ENCODE results near the gene SELENOI. TPM values are rescaled to one million over a fixed set of nuclear protein-coding genes. Genes with fewer than 3 reads are reported as not detected.
"Not testable (repeated sequence)": the region's sequence is repeated elsewhere in the genome, so short reads cannot be mapped to it uniquely, and the experiment has no call there.

The SELENOI gene
- total RNA-seq, 2 donors from 2014 or later: 14.4 to 15.6 TPM

GRCh38 chr2:26349690-26350089 lies 3.7 kb downstream of the SELENOI start:
- TF ChIP-seq CTCF (IDR thresholded peaks at IDR 0.05): no peak
- no peak for TF ChIP-seq POLR2AphosphoS5 (IDR thresholded peaks at IDR 0.05)
- no peak for TF ChIP-seq POLR2A (IDR thresholded peaks at IDR 0.05)
- no peak for DNase-seq (ENCODE audit: low spot score)
- Histone ChIP-seq H3K27ac (no peak overlapping the region), H3K9me3 (no peaks in the 10 kb centered on the region), H3K4me1 (replicated peaks) (no peaks in the 10 kb centered on the region), H3K36me3 (no peaks in the 10 kb centered on the region), H3K4me3 (no peak overlapping the region), H3K27me3 (replicated peaks; ENCODE audit: insufficient read depth) (no peaks in the 10 kb centered on the region)
- intact Hi-C loops (cut with DNase I): loop anchor here (5.0 to 10.0 kb wide), 2 partner anchors 107 to 725 kb away; partner anchors contain the start of genes EMILIN1, HADHA, HADHB and OST4
- WGBS: 88% methylated on average over 3 of the region's 3 CpGs

GRCh38 chr2:26351375-26352090 lies 5.6 kb downstream of the SELENOI start:
- Histone ChIP-seq H3K36me3 (no peaks in the 10 kb centered on the region), H3K4me3 (no peak overlapping the region), H3K27ac (no peak overlapping the region), H3K9me3 (no peaks in the 10 kb centered on the region), H3K4me1 (replicated peaks) (no peaks in the 10 kb centered on the region), H3K27me3 (replicated peaks; ENCODE audit: insufficient read depth) (no peaks in the 10 kb centered on the region)
- no peak for TF ChIP-seq POLR2A (IDR thresholded peaks at IDR 0.05)
- TF ChIP-seq CTCF (IDR thresholded peaks at IDR 0.05): no peak
- TF ChIP-seq POLR2AphosphoS5 (IDR thresholded peaks at IDR 0.05): no peak
- WGBS: 80% methylated on average over 10 of the region's 10 CpGs
- intact Hi-C loops (cut with DNase I): no loop called here
- DNase-seq (ENCODE audit: low spot score): no peak

- intact Hi-C loops (cut with DNase I): no loop called here
- TF ChIP-seq POLR2AphosphoS5 (IDR thresholded peaks at IDR 0.05): no peak
- TF ChIP-seq POLR2A (IDR thresholded peaks at IDR 0.05): no peak
- TF ChIP-seq CTCF (IDR thresholded peaks at IDR 0.05): no peak
- DNase-seq (ENCODE audit: low spot score): no peak
- Histone ChIP-seq H3K36me3 (no peaks in the 10 kb centered on the region), H3K4me3 (no peak overlapping the region), H3K27ac (no peak overlapping the region), H3K9me3 (no peaks in the 10 kb centered on the region), H3K4me1 (replicated peaks) (no peaks in the 10 kb centered on the region), H3K27me3 (replicated peaks; ENCODE audit: insufficient read depth) (no peaks in the 10 kb centered on the region)
- WGBS: 89% methylated on average over 1 of the region's 1 CpG
These were observed 6.9 kb downstream of the SELENOI start for GRCh38 chr2:26352892-26353291.

GRCh38 chr2:26354469-26354868 lies 8.5 kb downstream of the SELENOI start:
- intact Hi-C loops (cut with DNase I); H3K4me1 ChIP-seq (replicated peaks): not testable (repeated sequence)

GRCh38 chr2:26355038-26355995 lies 9.4 kb downstream of the SELENOI start:
- peak; percentile 20 for DNase-seq (ENCODE audit: low spot score)
- no peak overlapping the region for H3K4me3 ChIP-seq
- H3K4me1 ChIP-seq (replicated peaks): peaks cover 4% of the 10 kb centered on the region
- no peaks in the 10 kb centered on the region for H3K36me3 ChIP-seq
- no peak overlapping the region for H3K27ac ChIP-seq
- WGBS: 40% methylated on average over 9 of the region's 9 CpGs
- H3K9me3 ChIP-seq: no peaks in the 10 kb centered on the region
- intact Hi-C loops (cut with DNase I): no loop called here
- no peaks in the 10 kb centered on the region for H3K27me3 ChIP-seq (replicated peaks; ENCODE audit: insufficient read depth)
- no peak for TF ChIP-seq CTCF (IDR thresholded peaks at IDR 0.05)
- TF ChIP-seq POLR2A (IDR thresholded peaks at IDR 0.05): peak; percentile 14
- TF ChIP-seq POLR2AphosphoS5 (IDR thresholded peaks at IDR 0.05): peak; percentile 50

More at GRCh38 chr2:26354469-26354868, 8.5 kb downstream of the SELENOI start:
- H3K27me3 ChIP-seq (replicated peaks; ENCODE audit: insufficient read depth); H3K27ac ChIP-seq; H3K36me3 ChIP-seq; H3K4me3 ChIP-seq; DNase-seq (ENCODE audit: low spot score); H3K9me3 ChIP-seq: not testable (repeated sequence)
- 97% methylated on average over 16 of the region's 16 CpGs for WGBS

Measured in prostate gland (tissue), 2 donors.